Astrocyte (in vitro differentiated cells and primary cell): Measurements from ENCODE around the gene ODR4. TPM values are rescaled to one million over a fixed set of nuclear protein-coding genes. Genes with fewer than 3 reads are reported as not detected.
"Not testable (repeated sequence)": the region's sequence is repeated elsewhere in the genome, so short reads cannot be mapped to it uniquely, and the experiment has no call there.

Experiments
- DNase-seq: peaks from one replicate; pipeline ENCODE4 v3.0.0-alpha.2; 2010; ENCODE audit warnings: low read depth
- FAIRE-seq: peaks from 2 replicates; lab custom pipeline; 2011; peaks lifted over from hg19 to GRCh38; lab: Jason Lieb, UNC
- H2AFZ ChIP-seq: 2 replicates; pipeline ENCODE4 v1.6.0; 2012; ENCODE audit warnings: low read depth, low read length, inconsistent platforms
- H3K27ac ChIP-seq: 2 replicates; pipeline ENCODE4 v1.5.1; 2011; ENCODE audit warnings: low read depth, low read length, inconsistent platforms
- H3K27me3 ChIP-seq: 2 replicates; pipeline ENCODE4 v1.6.0; 2011; ENCODE audit warnings: low read length, inconsistent platforms; ENCODE audit not compliant: insufficient read depth
- H3K36me3 ChIP-seq: 2 replicates; pipeline ENCODE4 v1.5.1; 2011; ENCODE audit warnings: low read length, inconsistent platforms; ENCODE audit not compliant: insufficient read depth
- H3K4me1 ChIP-seq: 2 replicates; pipeline ENCODE4 v1.5.1; 2011; ENCODE audit warnings: low read length, inconsistent platforms; ENCODE audit not compliant: insufficient read depth
- H3K4me2 ChIP-seq: 2 replicates; pipeline ENCODE4 v1.6.0; 2012; ENCODE audit warnings: low read length, inconsistent platforms
- H3K4me3 ChIP-seq: 2 replicates; pipeline ENCODE4 v1.5.1; 2011; ENCODE audit warnings: low read depth, mild to moderate bottlenecking, low read length, inconsistent platforms; ENCODE audit not compliant: insufficient read depth
- H3K79me2 ChIP-seq: 2 replicates; pipeline ENCODE4 v1.6.0; 2012; ENCODE audit warnings: mild to moderate bottlenecking, low read length, inconsistent platforms; ENCODE audit not compliant: insufficient read depth
- H3K9ac ChIP-seq: 2 replicates; pipeline ENCODE4 v1.6.0; 2012; ENCODE audit warnings: mild to moderate bottlenecking, low read length, inconsistent platforms
- H3K9me3 ChIP-seq: 2 replicates; pipeline ENCODE4 v1.5.1; 2012; ENCODE audit warnings: low read depth, mild to moderate bottlenecking, low read length, inconsistent platforms; ENCODE audit not compliant: insufficient read depth
- H4K20me1 ChIP-seq: 2 replicates; pipeline ENCODE4 v1.6.0; 2012; ENCODE audit warnings: low read length, inconsistent platforms; ENCODE audit not compliant: insufficient read depth
- H3K27ac Mint-ChIP-seq: one replicate; pipeline ENCODE4 v1.8.0; 2021; ENCODE audit warnings: mild to moderate bottlenecking, mixed read lengths; ENCODE audit not compliant: unreplicated experiment
- H3K27me3 Mint-ChIP-seq: one replicate; pipeline ENCODE4 v1.8.0; 2021; ENCODE audit warnings: low read depth, mixed read lengths; ENCODE audit not compliant: unreplicated experiment
- H3K36me3 Mint-ChIP-seq: one replicate; pipeline ENCODE4 v1.8.0; 2021; ENCODE audit warnings: low read depth, mixed read lengths; ENCODE audit not compliant: unreplicated experiment
- H3K4me1 Mint-ChIP-seq: one replicate; pipeline ENCODE4 v1.8.0; 2021; ENCODE audit warnings: low read depth, mixed read lengths; ENCODE audit not compliant: unreplicated experiment
- H3K4me3 Mint-ChIP-seq: one replicate; pipeline ENCODE4 v1.8.0; 2021; ENCODE audit warnings: mild to moderate bottlenecking, moderate library complexity, mixed read lengths; ENCODE audit not compliant: unreplicated experiment
- H3K9me3 Mint-ChIP-seq: one replicate; pipeline ENCODE4 v1.8.0; 2021; ENCODE audit warnings: mild to moderate bottlenecking, mixed read lengths; ENCODE audit not compliant: unreplicated experiment
- EZH2 ChIP-seq: IDR thresholded peaks from 2 replicates; pipeline ENCODE4 v1.6.1; 2012; ENCODE audit warnings: mild to moderate bottlenecking, low read length, inconsistent platforms; ENCODE audit not compliant: insufficient read depth
- total RNA-seq: library from RNA; stranded (reverse); gene quantifications from 2 replicates; pipeline ENCODE4 v1.2.1, GENCODE V29; 2021
- TF ChIP-seq, protein P1 (sequence below): IDR thresholded peaks from 2 replicates; pipeline ENCODE4 v1.5.1; 2011; ENCODE audit warnings: low read depth, mild to moderate bottlenecking, inconsistent platforms, low read length, moderate library complexity; ENCODE audit not compliant: insufficient read depth

Gene ODR4
- total RNA-seq, 1 donor from 2014 or later = 22.1 TPM

DNA sequence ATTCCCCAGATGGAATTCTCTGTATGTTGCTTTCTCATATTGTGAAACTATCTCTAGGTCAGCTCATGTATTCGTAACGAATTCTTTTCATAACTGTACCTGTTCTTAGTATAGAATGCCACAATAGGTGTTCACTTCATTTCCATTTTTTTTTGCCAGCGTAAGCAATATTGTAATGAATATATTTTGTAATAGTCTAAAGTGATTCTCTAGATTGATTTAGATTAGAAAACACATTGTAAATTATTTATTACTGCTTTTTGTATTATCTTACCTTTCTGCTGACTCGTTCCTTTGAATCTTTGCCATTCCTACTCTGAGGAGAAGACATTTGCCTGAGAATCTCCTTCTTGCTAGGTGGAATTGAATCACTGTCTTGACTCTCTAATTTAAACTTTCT lies 70.5 kb downstream of the ODR4 start:
- no peak overlapping the region for H3K4me2 ChIP-seq
- H3K9me3 Mint-ChIP-seq = no peaks in the 10 kb centered on the region
- no peak overlapping the region for H3K27ac ChIP-seq
- H3K27ac Mint-ChIP-seq = no peak overlapping the region
- H3K27me3 ChIP-seq = no peaks in the 10 kb centered on the region
- no peaks in the 10 kb centered on the region for H3K36me3 Mint-ChIP-seq
- H3K4me3 ChIP-seq = no peak overlapping the region
- H3K9ac ChIP-seq = no peak overlapping the region
- TF ChIP-seq, protein P1, sequence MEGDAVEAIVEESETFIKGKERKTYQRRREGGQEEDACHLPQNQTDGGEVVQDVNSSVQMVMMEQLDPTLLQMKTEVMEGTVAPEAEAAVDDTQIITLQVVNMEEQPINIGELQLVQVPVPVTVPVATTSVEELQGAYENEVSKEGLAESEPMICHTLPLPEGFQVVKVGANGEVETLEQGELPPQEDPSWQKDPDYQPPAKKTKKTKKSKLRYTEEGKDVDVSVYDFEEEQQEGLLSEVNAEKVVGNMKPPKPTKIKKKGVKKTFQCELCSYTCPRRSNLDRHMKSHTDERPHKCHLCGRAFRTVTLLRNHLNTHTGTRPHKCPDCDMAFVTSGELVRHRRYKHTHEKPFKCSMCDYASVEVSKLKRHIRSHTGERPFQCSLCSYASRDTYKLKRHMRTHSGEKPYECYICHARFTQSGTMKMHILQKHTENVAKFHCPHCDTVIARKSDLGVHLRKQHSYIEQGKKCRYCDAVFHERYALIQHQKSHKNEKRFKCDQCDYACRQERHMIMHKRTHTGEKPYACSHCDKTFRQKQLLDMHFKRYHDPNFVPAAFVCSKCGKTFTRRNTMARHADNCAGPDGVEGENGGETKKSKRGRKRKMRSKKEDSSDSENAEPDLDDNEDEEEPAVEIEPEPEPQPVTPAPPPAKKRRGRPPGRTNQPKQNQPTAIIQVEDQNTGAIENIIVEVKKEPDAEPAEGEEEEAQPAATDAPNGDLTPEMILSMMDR = no peak
- no peak for TF ChIP-seq EZH2
- no peaks in the 10 kb centered on the region for H3K9me3 ChIP-seq
- no peaks in the 10 kb centered on the region for H3K27me3 Mint-ChIP-seq
- H4K20me1 ChIP-seq = no peaks in the 10 kb centered on the region
- H3K4me3 Mint-ChIP-seq = no peak overlapping the region
- FAIRE-seq = no peak
- H3K4me1 Mint-ChIP-seq = peaks cover 5% of the 10 kb centered on the region
- H3K36me3 ChIP-seq = no peaks in the 10 kb centered on the region
- DNase-seq = no peak
- H3K79me2 ChIP-seq = no peaks in the 10 kb centered on the region
- H2AFZ ChIP-seq = no peak overlapping the region
- H3K4me1 ChIP-seq = peaks cover 8% of the 10 kb centered on the region

DNA sequence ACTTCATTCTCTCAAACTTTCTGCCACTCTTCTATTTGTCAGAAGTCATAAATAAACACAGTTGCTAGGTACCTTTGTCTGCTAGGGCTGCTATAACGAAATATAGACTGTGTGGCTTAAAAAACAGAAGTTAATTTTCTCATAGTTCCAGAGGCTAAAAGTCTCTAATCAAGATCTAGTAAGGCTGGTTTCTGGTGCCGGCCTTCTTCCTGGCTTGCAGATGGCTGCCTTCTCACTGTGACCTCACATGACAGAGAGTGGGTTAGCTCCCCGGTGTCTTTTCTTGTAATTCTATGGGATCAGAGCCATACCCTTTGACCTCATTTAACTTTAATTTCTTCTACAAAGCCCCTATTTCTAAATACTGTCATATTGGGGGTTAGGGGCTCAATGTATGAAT lies 79.3 kb downstream of the ODR4 start:
- FAIRE-seq = no peak
- no peaks in the 10 kb centered on the region for H3K36me3 Mint-ChIP-seq

DNA sequence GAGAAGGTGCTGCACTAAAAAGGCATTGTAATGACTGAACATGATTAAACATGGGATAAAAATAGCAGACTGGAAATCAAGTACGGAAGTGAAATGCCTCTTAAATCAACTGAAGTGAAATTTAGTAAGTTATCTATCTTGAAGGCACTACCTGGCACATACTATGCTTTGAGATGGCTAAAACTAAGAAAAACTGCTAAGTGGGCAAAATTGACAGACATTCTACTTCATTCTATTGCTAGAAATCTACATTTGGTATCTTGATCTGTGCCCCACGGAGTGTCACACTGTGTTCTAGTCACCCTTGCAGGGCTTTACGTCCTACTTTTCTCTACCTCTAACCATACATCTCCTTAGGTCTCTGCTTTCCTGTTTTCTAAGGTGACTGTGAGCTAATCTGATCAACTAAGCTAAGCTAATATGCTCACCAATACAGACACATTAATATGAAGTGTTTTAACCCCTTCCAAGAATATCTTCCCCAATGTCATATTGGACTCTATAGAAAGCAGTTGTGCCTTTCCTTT lies 81.2 kb downstream of the ODR4 start:
- Mint-ChIP-seq H3K36me3 (no peaks in the 10 kb centered on the region), H3K27ac (no peak overlapping the region)
- no peak for FAIRE-seq

More for the DNA sequence above, 79.3 kb downstream of the ODR4 start:
- Histone ChIP-seq H3K27ac (no peak overlapping the region), H4K20me1 (no peaks in the 10 kb centered on the region), H3K27me3 (no peaks in the 10 kb centered on the region), H3K4me2 (no peak overlapping the region), H3K79me2 (no peaks in the 10 kb centered on the region), H3K9ac (no peak overlapping the region), H3K9me3 (no peaks in the 10 kb centered on the region), H3K4me1 (no peaks in the 10 kb centered on the region), H2AFZ (no peak overlapping the region), H3K36me3 (no peaks in the 10 kb centered on the region), H3K4me3 (no peak overlapping the region)
- TF ChIP-seq, protein P1 = no peak
- no peak for TF ChIP-seq EZH2
- Mint-ChIP-seq H3K4me1 (no peaks in the 10 kb centered on the region), H3K27me3 (no peaks in the 10 kb centered on the region), H3K9me3 (no peaks in the 10 kb centered on the region), H3K4me3 (no peak overlapping the region), H3K27ac (no peak overlapping the region)
- DNase-seq = no peak

DNA sequence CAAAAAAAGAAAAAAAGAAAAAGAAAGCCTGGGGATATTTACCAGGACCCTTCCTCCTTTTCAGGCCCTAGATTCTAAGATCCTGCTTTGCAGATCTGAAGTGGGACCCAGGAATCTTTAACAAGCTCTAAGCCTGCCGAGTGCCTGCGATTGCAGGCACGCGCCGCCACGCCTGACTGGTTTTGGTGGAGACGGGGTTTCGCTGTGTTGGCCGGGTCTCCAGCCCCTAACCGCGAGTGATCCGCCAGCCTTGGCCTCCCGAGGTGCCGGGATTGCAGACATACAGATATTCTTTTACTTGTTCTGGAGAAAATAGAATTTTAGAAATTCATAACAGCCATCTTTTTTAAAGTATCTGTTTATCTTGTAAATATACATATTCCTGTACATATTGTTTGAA lies 83.5 kb downstream of the ODR4 start:
- not testable (repeated sequence) for H4K20me1 ChIP-seq, H3K9ac ChIP-seq, H3K4me3 ChIP-seq, FAIRE-seq, DNase-seq, H3K4me1 ChIP-seq, H3K79me2 ChIP-seq, H2AFZ ChIP-seq, H3K27ac Mint-ChIP-seq, H3K9me3 ChIP-seq, H3K4me1 Mint-ChIP-seq, H3K27ac ChIP-seq, H3K4me3 Mint-ChIP-seq, H3K36me3 Mint-ChIP-seq, H3K27me3 ChIP-seq, H3K36me3 ChIP-seq, H3K4me2 ChIP-seq, H3K9me3 Mint-ChIP-seq, H3K27me3 Mint-ChIP-seq

More for the DNA sequence above, 81.2 kb downstream of the ODR4 start:
- Mint-ChIP-seq H3K27me3 (no peaks in the 10 kb centered on the region), H3K4me3 (no peak overlapping the region), H3K4me1 (no peaks in the 10 kb centered on the region), H3K9me3 (no peaks in the 10 kb centered on the region)
- H3K36me3 ChIP-seq = no peaks in the 10 kb centered on the region
- no peak overlapping the region for H2AFZ ChIP-seq
- no peaks in the 10 kb centered on the region for H3K4me1 ChIP-seq
- no peaks in the 10 kb centered on the region for H3K9me3 ChIP-seq
- no peak overlapping the region for H3K4me3 ChIP-seq
- no peak for DNase-seq
- no peaks in the 10 kb centered on the region for H3K27me3 ChIP-seq
- H4K20me1 ChIP-seq = no peaks in the 10 kb centered on the region
- no peak overlapping the region for H3K9ac ChIP-seq
- no peak overlapping the region for H3K4me2 ChIP-seq
- H3K79me2 ChIP-seq = no peaks in the 10 kb centered on the region
- TF ChIP-seq, protein P1 = no peak
- no peak for TF ChIP-seq EZH2
- no peak overlapping the region for H3K27ac ChIP-seq
